IPS DF 6.9 (cell line): ENCODE data around the gene DTNB.

ENCODE experiments used
- DNase-seq: peaks from one replicate; pipeline ENCODE4 v3.0.0-alpha.2; 2013; ENCODE audit warnings: low read depth, low spot score
- H3K27ac ChIP-seq: one replicate; pipeline ENCODE4 v1.5.1; 2013; ENCODE audit warnings: low read length, control low read depth
- H3K27me3 ChIP-seq: 2 replicates; pipeline ENCODE4 v1.6.1; 2013; ENCODE audit warnings: mild to moderate bottlenecking, low read length; ENCODE audit not compliant: control insufficient read depth, insufficient read depth
- H3K36me3 ChIP-seq: 2 replicates; pipeline ENCODE4 v1.6.1; 2013; ENCODE audit warnings: low read length; ENCODE audit not compliant: control insufficient read depth, insufficient read depth
- H3K4me1 ChIP-seq: 2 replicates; pipeline ENCODE4 v1.6.1; 2013; ENCODE audit warnings: low read length; ENCODE audit not compliant: control insufficient read depth, insufficient read depth
- H3K4me3 ChIP-seq: 2 replicates; pipeline ENCODE4 v1.5.1; 2013; ENCODE audit warnings: mild to moderate bottlenecking, low read length
- H3K9me3 ChIP-seq: 2 replicates; pipeline ENCODE4 v1.6.1; 2013; ENCODE audit warnings: low read length, inconsistent platforms; ENCODE audit not compliant: control insufficient read depth, insufficient read depth
- WGBS: extraction: QIAGEN DNeasy Blood & Tissue Kit; methylation state at CpG from one replicate; pipeline ENCODE4 v1.1.7; 2013; ENCODE audit warnings: mixed read lengths, missing lambda C conversion rate; ENCODE audit not compliant: insufficient read length, insufficient coverage; 5-methylcytosine and 5-hydroxymethylcytosine counted together

Gene DTNB

GRCh38 chr2:25572638-25573037 lies 100.7 kb downstream of the DTNB start:
- Histone ChIP-seq H3K4me3 (no peak overlapping the region), H3K4me1 (no peaks in the 10 kb centered on the region), H3K9me3 (no peaks in the 10 kb centered on the region), H3K36me3 (no peaks in the 10 kb centered on the region), H3K27ac (no peak overlapping the region), H3K27me3 (no peaks in the 10 kb centered on the region)
- no CpG with 5 or more reads among the region's 3 CpGs for WGBS
- DNase-seq = no peak

DNA sequence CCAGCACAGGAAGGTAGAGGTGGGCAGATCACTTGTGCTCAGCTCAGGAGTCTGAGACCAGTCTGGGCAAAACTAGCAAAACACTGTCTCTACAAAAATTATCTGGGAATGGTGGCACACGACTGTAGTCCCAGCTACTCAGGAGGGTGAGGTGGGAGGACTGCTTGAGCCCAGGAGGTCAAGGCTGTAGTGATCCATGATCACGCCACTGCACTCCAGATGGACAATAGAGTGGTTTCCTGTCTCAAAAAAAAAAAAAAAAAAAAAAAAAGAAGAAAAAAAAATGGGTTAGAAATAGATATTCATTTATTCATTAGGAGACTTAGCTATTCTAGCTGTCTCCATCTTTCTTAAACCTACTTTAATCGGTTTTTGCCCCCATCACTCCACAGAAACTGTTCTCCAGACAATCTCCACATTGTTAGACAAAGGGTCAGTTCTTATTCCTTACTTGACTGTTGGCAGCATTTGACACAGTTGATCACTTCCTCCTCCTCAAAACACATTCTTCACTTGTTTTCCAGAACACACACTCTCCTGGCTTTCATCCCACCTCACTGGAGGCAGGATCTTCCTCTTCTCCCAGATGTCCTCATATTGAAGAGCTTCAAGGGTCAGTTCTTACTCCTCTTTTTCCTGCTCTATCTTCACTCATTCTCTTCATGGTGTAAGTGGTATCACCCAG lies 103.1 kb downstream of the DTNB start:
- H3K9me3 ChIP-seq = no peaks in the 10 kb centered on the region
- no peak overlapping the region for H3K27ac ChIP-seq
- DNase-seq = no peak
- no CpG with 5 or more reads among the region's 3 CpGs for WGBS
- H3K4me3 ChIP-seq = no peak overlapping the region
- H3K27me3 ChIP-seq = no peaks in the 10 kb centered on the region
- H3K4me1 ChIP-seq = no peaks in the 10 kb centered on the region
- no peaks in the 10 kb centered on the region for H3K36me3 ChIP-seq

DNA sequence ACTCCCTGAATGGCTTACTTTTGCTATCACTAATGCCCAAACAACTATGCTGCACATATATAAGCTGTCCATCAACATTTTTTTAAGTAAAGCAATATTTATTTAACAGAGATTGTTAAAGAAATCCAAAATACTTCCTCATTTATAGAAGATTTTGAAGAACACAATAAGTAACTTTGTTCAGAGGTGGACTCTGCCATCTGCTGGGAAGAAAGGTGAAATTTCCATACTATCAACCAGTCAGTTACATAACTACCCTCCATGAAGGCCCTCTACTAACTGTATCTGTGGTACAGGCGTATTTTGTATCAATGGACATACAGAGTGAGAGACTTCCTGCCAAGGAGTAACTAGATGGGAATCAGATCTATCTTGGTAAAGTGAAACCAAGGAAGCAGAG lies 106.0 kb downstream of the DTNB start:
- Histone ChIP-seq H3K9me3 (no peaks in the 10 kb centered on the region), H3K27me3 (no peaks in the 10 kb centered on the region), H3K36me3 (no peaks in the 10 kb centered on the region), H3K4me1 (no peaks in the 10 kb centered on the region), H3K4me3 (no peak overlapping the region), H3K27ac (no peak overlapping the region)
- DNase-seq = no peak
- WGBS = no CpG with 5 or more reads among the region's 1 CpG

DNA sequence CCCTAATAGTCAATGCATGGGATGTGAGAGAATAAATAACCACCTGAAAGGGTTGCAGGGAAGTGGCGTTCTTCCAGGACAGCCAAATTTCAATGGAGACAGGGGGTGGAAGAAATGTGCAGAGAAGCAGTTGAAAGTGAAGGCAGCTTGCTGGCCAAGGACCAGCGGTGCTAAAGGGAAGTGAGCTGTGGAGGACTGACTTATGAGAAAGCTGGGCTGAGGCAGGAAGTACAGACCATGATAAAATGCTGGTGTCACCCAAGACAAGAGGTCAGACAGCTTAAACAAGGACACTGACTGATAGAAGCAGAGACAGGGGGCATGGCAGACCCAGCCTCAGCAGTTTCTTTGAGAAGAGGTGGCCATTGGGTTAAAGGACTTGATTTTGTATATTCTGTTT lies 106.7 kb downstream of the DTNB start:
- no peaks in the 10 kb centered on the region for H3K4me1 ChIP-seq
- H3K9me3 ChIP-seq = no peaks in the 10 kb centered on the region
- H3K27me3 ChIP-seq = no peaks in the 10 kb centered on the region
- WGBS = no CpG with 5 or more reads among the region's 2 CpGs
- H3K27ac ChIP-seq = no peak overlapping the region
- no peak for DNase-seq
- H3K36me3 ChIP-seq = no peaks in the 10 kb centered on the region
- no peak overlapping the region for H3K4me3 ChIP-seq

GRCh38 chr2:25566094-25566493 lies 107.3 kb downstream of the DTNB start:
- Histone ChIP-seq H3K4me1 (no peaks in the 10 kb centered on the region), H3K27me3 (no peaks in the 10 kb centered on the region), H3K36me3 (no peaks in the 10 kb centered on the region), H3K9me3 (no peaks in the 10 kb centered on the region), H3K27ac (no peak overlapping the region), H3K4me3 (no peak overlapping the region)
- DNase-seq = no peak
- WGBS = no CpG with 5 or more reads among the region's 6 CpGs

GRCh38 chr2:25561136-25561850 lies 112.1 kb downstream of the DTNB start:
- Histone ChIP-seq H3K4me3 (no peak overlapping the region), H3K27ac (no peak overlapping the region), H3K27me3 (no peaks in the 10 kb centered on the region; the same call in 1 of the 2 replicates), H3K9me3 (no peaks in the 10 kb centered on the region; the same call in 1 of the 2 replicates), H3K36me3 (no peaks in the 10 kb centered on the region), H3K4me1 (peaks cover 3% of the 10 kb centered on the region; the same call in 1 of the 2 replicates)
- 100% methylated on average over 1 of the region's 5 CpGs for WGBS
- DNase-seq = no peak

- WGBS = no CpG with 5 or more reads among the region's 10 CpGs
- peaks cover 3% of the 10 kb centered on the region; the same call in 1 of the 2 replicates for H3K4me1 ChIP-seq
- H3K36me3 ChIP-seq = no peaks in the 10 kb centered on the region
- no peaks in the 10 kb centered on the region; the same call in 1 of the 2 replicates for H3K9me3 ChIP-seq
- no peak overlapping the region for H3K4me3 ChIP-seq
- H3K27me3 ChIP-seq = no peaks in the 10 kb centered on the region; the same call in 1 of the 2 replicates
- DNase-seq = no peak
- no peak overlapping the region for H3K27ac ChIP-seq
These were observed 114.2 kb downstream of the DTNB start for GRCh38 chr2:25559148-25559547.

GRCh38 chr2:25558262-25558661 lies 115.1 kb downstream of the DTNB start:
- Histone ChIP-seq H3K4me1 (peaks cover 3% of the 10 kb centered on the region; the same call in 1 of the 2 replicates), H3K27ac (no peak overlapping the region), H3K27me3 (no peaks in the 10 kb centered on the region; the same call in 1 of the 2 replicates), H3K4me3 (no peak overlapping the region), H3K36me3 (no peaks in the 10 kb centered on the region), H3K9me3 (no peaks in the 10 kb centered on the region; the same call in 1 of the 2 replicates)
- no peak for DNase-seq
- WGBS = no CpG with 5 or more reads among the region's 2 CpGs

- H3K36me3 ChIP-seq = no peaks in the 10 kb centered on the region
- peaks cover 3% of the 10 kb centered on the region; the same call in 1 of the 2 replicates for H3K4me1 ChIP-seq
- no peak overlapping the region for H3K4me3 ChIP-seq
- WGBS = no CpG with 5 or more reads among the region's 6 CpGs
- H3K9me3 ChIP-seq = no peaks in the 10 kb centered on the region; the same call in 1 of the 2 replicates
- no peak for DNase-seq
- no peaks in the 10 kb centered on the region; the same call in 1 of the 2 replicates for H3K27me3 ChIP-seq
- H3K27ac ChIP-seq = no peak overlapping the region
These were observed 116.0 kb downstream of the DTNB start for GRCh38 chr2:25557179-25558036.

GRCh38 chr2:25552318-25552717 lies 121.1 kb downstream of the DTNB start:
- no peak overlapping the region for H3K27ac ChIP-seq
- no peak for DNase-seq
- no peaks in the 10 kb centered on the region; the same call in 1 of the 2 replicates for H3K9me3 ChIP-seq
- H3K36me3 ChIP-seq = no peaks in the 10 kb centered on the region
- no peaks in the 10 kb centered on the region for H3K4me1 ChIP-seq
- WGBS = no CpG with 5 or more reads among the region's 4 CpGs
- no peaks in the 10 kb centered on the region for H3K27me3 ChIP-seq
- H3K4me3 ChIP-seq = no peak overlapping the region
